Breast epithelium (tissue), 4 donors: ENCODE measurements around the gene TCERG1L. TPM values are rescaled to one million over a fixed set of nuclear protein-coding genes. Genes with fewer than 3 reads are reported as not detected.

ENCODE experiments used
- DNase-seq, 2 donors: peaks; one replicate each; pipeline ENCODE4 v3.0.0-alpha.2; 2019; ENCODE audit warnings: low spot score in 2 of 2
- H3K27ac ChIP-seq, 2 donors: fragments of 200-600 bp; sonication (generic) in 1 of 2; one replicate each; pipeline ENCODE4 v1.5.1; 2016 to 2019; ENCODE audit warnings: mild to moderate bottlenecking in 1 of 2
- H3K27me3 ChIP-seq, 2 donors: fragments of 200-600 bp; sonication (generic) in 1 of 2; one replicate each; pipeline versions ENCODE4 v1.5.1 to v1.6.0; 2017 to 2019; ENCODE audit warnings: control low read depth in 1 of 2, mild to moderate bottlenecking in 1 of 2
- H3K36me3 ChIP-seq: fragments of 200-600 bp; one replicate; pipeline ENCODE4 v1.5.1; 2019
- H3K4me1 ChIP-seq, 2 donors: fragments of 200-600 bp; sonication (generic); one replicate each; pipeline ENCODE4 v1.5.1; 2016 to 2019; ENCODE audit warnings: control low read depth in 1 of 2
- H3K4me3 ChIP-seq, 3 donors: fragments of 200-600 bp; sonication (generic); 1 replicate in 2 of 3; 2 replicates in 1 of 3; pipeline ENCODE4 v1.5.1; 2016 to 2019; ENCODE audit warnings: mild to moderate bottlenecking in 3 of 3, moderate library complexity in 2 of 3
- H3K9me3 ChIP-seq, 2 donors: fragments of 200-600 bp; sonication (generic) in 1 of 2; one replicate each; pipeline ENCODE4 v1.5.1; 2016 to 2019; ENCODE audit warnings: control low read depth in 1 of 2
- CTCF ChIP-seq, 3 donors: fragments of 450-650 bp; IDR thresholded peaks; one replicate each; pipeline ENCODE4 v1.5.1; 2016 to 2017; ENCODE audit warnings: antibody characterized with exemption in 3 of 3, mild to moderate bottlenecking in 3 of 3, moderate library complexity in 3 of 3
- POLR2A ChIP-seq: fragments of 450-650 bp; IDR thresholded peaks from one replicate; pipeline ENCODE4 v1.6.1; 2016; ENCODE audit warnings: antibody characterized with exemption, mild to moderate bottlenecking, moderate library complexity
- POLR2AphosphoS5 ChIP-seq, 3 donors: sonication (generic); formaldehyde crosslinking; IDR thresholded peaks; one replicate each; pipeline ENCODE4 v1.6.1; 2017; ENCODE audit warnings: antibody characterized with exemption in 3 of 3
- intact Hi-C: fragments of 100-400 bp; cut with DNase I; formaldehyde crosslinking; loops from one replicate; pipeline ENCODE4 v1.15.1; 2023; ENCODE audit warnings: low total_unique reads
- total RNA-seq, 3 donors: library from RNA; depleted of rRNA; stranded (reverse); fragments of >200 nt; gene quantifications; one replicate each; pipeline ENCODE4 v1.1.0, GENCODE V29; 2016

Gene TCERG1L
- total RNA-seq, 3 donors from 2014 or later = under 0.01 to 0.88 TPM; not detected in 1

- Histone ChIP-seq H3K36me3 (no peaks in the 10 kb centered on the region), H3K4me1 (no peaks in the 10 kb centered on the region), H3K4me3 (no peak overlapping the region), H3K27me3 (no peaks in the 10 kb centered on the region), H3K27ac (no peak overlapping the region), H3K9me3 (no peaks in the 10 kb centered on the region)
- TF ChIP-seq CTCF (IDR thresholded peaks at IDR 0.05) = no peak
- no peak for TF ChIP-seq POLR2AphosphoS5 (IDR thresholded peaks at IDR 0.05)
- no peak for TF ChIP-seq POLR2A
- intact Hi-C loops = no loop called here
- peak in 1 of 2 donors; percentile 10 for DNase-seq
Observed at GRCh38 chr10:131071721-131072120, 239.8 kb downstream of the TCERG1L start.

GRCh38 chr10:131070856-131071255 is 240.7 kb downstream of the TCERG1L start:
- Histone ChIP-seq H3K4me1 (no peaks in the 10 kb centered on the region), H3K27me3 (no peaks in the 10 kb centered on the region)
- TF ChIP-seq CTCF (IDR thresholded peaks at IDR 0.05) (no peak), POLR2A (no peak), POLR2AphosphoS5 (IDR thresholded peaks at IDR 0.05) (no peak)

GRCh38 chr10:131068760-131069159 is 242.8 kb downstream of the TCERG1L start:
- Histone ChIP-seq H3K27ac (no peak overlapping the region), H3K36me3 (no peaks in the 10 kb centered on the region), H3K4me3 (no peak overlapping the region), H3K9me3 (no peaks in the 10 kb centered on the region), H3K27me3 (no peaks in the 10 kb centered on the region), H3K4me1 (no peaks in the 10 kb centered on the region)
- intact Hi-C loops = no loop called here
- no peak for TF ChIP-seq POLR2AphosphoS5 (IDR thresholded peaks at IDR 0.05)
- TF ChIP-seq CTCF (IDR thresholded peaks at IDR 0.05) = no peak
- TF ChIP-seq POLR2A = no peak
- DNase-seq = no peak

More at GRCh38 chr10:131070856-131071255, 240.7 kb downstream of the TCERG1L start:
- Histone ChIP-seq H3K36me3 (no peaks in the 10 kb centered on the region), H3K4me3 (no peak overlapping the region), H3K27ac (no peak overlapping the region), H3K9me3 (no peaks in the 10 kb centered on the region)
- intact Hi-C loops = no loop called here
- peak in 1 of 2 donors; percentile 31 for DNase-seq

- TF ChIP-seq POLR2A (no peak), POLR2AphosphoS5 (IDR thresholded peaks at IDR 0.05) (no peak)
- Histone ChIP-seq H3K27me3 (no peaks in the 10 kb centered on the region), H3K4me1 (no peaks in the 10 kb centered on the region), H3K36me3 (no peaks in the 10 kb centered on the region), H3K27ac (no peak overlapping the region), H3K9me3 (no peaks in the 10 kb centered on the region), H3K4me3 (no peak overlapping the region)
- DNase-seq = peak in 1 of 2 donors; percentile 30
- intact Hi-C loops = no loop called here
Observed at GRCh38 chr10:131068311-131068710, 243.2 kb downstream of the TCERG1L start.

GRCh38 chr10:131067690-131068089 is 243.8 kb downstream of the TCERG1L start:
- Histone ChIP-seq H3K4me1 (no peaks in the 10 kb centered on the region), H3K9me3 (no peaks in the 10 kb centered on the region), H3K27me3 (peaks cover 0 to 4% of the 10 kb centered on the region in 2 donors), H3K4me3 (no peak overlapping the region), H3K27ac (no peak overlapping the region), H3K36me3 (no peaks in the 10 kb centered on the region)
- DNase-seq = peak in 1 of 2 donors; percentile 14
- intact Hi-C loops = no loop called here
- TF ChIP-seq POLR2A = no peak
- no peak for TF ChIP-seq CTCF (IDR thresholded peaks at IDR 0.05)
- no peak for TF ChIP-seq POLR2AphosphoS5 (IDR thresholded peaks at IDR 0.05)
